GM23338 (cell line): ENCODE measurements around the gene GPR87.

Experiments used
- CREB1 ChIP-seq: fragments of 250-450 bp; sonication (Bioruptor Pico); IDR thresholded peaks from 2 replicates; pipeline ENCODE4 v1.5.0; 2020; ENCODE audit warnings: low read depth, mild to moderate bottlenecking, moderate library complexity
- EZH2 ChIP-seq: fragments of 200-600 bp; sonication (generic); IDR thresholded peaks from one replicate; pipeline ENCODE4 v1.8.0; 2017; ENCODE audit warnings: antibody characterized with exemption, mild to moderate bottlenecking, low read depth; ENCODE audit not compliant: unreplicated experiment
- EZH2phosphoT487 ChIP-seq: fragments of 200-600 bp; sonication (generic); IDR thresholded peaks from one replicate; pipeline ENCODE4 v1.8.1; 2018; ENCODE audit warnings: antibody characterized with exemption; ENCODE audit not compliant: unreplicated experiment
- JUNB ChIP-seq: IDR thresholded peaks from one replicate; pipeline ENCODE4 v1.6.1; 2016; ENCODE audit warnings: antibody characterized with exemption; ENCODE audit not compliant: unreplicated experiment
- NANOG ChIP-seq: IDR thresholded peaks from 2 replicates; pipeline ENCODE4 v1.6.1; 2016; ENCODE audit warnings: antibody characterized with exemption, borderline replicate concordance
- POLR2AphosphoS5 ChIP-seq: IDR thresholded peaks from 2 replicates; pipeline ENCODE4 v1.6.1; 2016; ENCODE audit warnings: antibody characterized with exemption, low read depth
- STAT1 ChIP-seq: IDR thresholded peaks from one replicate; pipeline ENCODE4 v1.6.1; 2016; ENCODE audit warnings: antibody characterized with exemption; ENCODE audit not compliant: unreplicated experiment
- ZNF114 ChIP-seq: fragments of 250-450 bp; sonication (Bioruptor Pico); IDR thresholded peaks from 2 replicates; pipeline ENCODE4 v1.5.0; 2020; ENCODE audit warnings: mild to moderate bottlenecking, moderate library complexity
- ZNF331 ChIP-seq: fragments of 250-450 bp; sonication (Bioruptor Pico); IDR thresholded peaks from 2 replicates; pipeline ENCODE4 v1.5.0; 2020; ENCODE audit warnings: low read depth, mild to moderate bottlenecking, moderate library complexity
- TF ChIP-seq, protein P1 (sequence below), 2 experiments: fragments of 200-600 bp in 1 of 2; sonication (generic) in 1 of 2; conservative IDR thresholded peaks; 2 replicates each; pipeline versions ENCODE4 v1.5.1 to v1.6.1; 2016 to 2017; ENCODE audit warnings: antibody characterized with exemption in 2 of 2, low read depth in 2 of 2, mild to moderate bottlenecking in 2 of 2, moderate library complexity in 1 of 2
- TF ChIP-seq, protein P2 (sequence below): IDR thresholded peaks from 2 replicates; pipeline ENCODE4 v1.6.1; 2016; ENCODE audit warnings: antibody characterized with exemption
- TF ChIP-seq, protein P3 (sequence below): IDR thresholded peaks from one replicate; pipeline ENCODE4 v1.6.1; 2018; ENCODE audit warnings: antibody characterized with exemption; ENCODE audit not compliant: unreplicated experiment
- TF ChIP-seq, protein P4 (sequence below): fragments of 250-450 bp; sonication (Bioruptor Pico); IDR thresholded peaks from 2 replicates; pipeline ENCODE4 v1.5.0; 2020; ENCODE audit warnings: mild to moderate bottlenecking, moderate library complexity

DNA sequence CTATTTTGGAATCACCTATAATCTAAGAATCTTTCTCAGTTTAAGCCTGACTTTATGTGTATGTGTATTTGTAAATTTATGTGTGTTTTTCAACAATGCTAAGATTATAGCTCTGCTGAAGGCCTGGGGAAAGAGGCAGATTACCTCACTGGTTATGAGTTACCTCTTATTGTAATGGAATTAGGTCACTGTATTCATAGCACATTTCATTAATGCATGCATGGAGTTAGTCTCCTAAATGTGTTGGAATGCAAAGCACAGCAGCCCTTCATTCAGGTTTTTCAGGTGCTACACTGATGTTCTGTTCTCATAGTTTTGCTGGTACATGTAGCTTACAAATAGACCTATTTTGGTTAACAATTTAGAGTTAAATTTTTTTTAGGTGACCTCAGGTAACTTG lies 9.5 kb downstream of the GPR87 start:
- TF ChIP-seq, protein P1, sequence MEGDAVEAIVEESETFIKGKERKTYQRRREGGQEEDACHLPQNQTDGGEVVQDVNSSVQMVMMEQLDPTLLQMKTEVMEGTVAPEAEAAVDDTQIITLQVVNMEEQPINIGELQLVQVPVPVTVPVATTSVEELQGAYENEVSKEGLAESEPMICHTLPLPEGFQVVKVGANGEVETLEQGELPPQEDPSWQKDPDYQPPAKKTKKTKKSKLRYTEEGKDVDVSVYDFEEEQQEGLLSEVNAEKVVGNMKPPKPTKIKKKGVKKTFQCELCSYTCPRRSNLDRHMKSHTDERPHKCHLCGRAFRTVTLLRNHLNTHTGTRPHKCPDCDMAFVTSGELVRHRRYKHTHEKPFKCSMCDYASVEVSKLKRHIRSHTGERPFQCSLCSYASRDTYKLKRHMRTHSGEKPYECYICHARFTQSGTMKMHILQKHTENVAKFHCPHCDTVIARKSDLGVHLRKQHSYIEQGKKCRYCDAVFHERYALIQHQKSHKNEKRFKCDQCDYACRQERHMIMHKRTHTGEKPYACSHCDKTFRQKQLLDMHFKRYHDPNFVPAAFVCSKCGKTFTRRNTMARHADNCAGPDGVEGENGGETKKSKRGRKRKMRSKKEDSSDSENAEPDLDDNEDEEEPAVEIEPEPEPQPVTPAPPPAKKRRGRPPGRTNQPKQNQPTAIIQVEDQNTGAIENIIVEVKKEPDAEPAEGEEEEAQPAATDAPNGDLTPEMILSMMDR (conservative IDR thresholded peaks at IDR 0.05; ENCODE audit: low read depth in 2 of 2) = no peak
- no peak for TF ChIP-seq POLR2AphosphoS5
- TF ChIP-seq, protein P2, sequence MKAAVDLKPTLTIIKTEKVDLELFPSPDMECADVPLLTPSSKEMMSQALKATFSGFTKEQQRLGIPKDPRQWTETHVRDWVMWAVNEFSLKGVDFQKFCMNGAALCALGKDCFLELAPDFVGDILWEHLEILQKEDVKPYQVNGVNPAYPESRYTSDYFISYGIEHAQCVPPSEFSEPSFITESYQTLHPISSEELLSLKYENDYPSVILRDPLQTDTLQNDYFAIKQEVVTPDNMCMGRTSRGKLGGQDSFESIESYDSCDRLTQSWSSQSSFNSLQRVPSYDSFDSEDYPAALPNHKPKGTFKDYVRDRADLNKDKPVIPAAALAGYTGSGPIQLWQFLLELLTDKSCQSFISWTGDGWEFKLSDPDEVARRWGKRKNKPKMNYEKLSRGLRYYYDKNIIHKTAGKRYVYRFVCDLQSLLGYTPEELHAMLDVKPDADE = no peak
- TF ChIP-seq, protein P3, sequence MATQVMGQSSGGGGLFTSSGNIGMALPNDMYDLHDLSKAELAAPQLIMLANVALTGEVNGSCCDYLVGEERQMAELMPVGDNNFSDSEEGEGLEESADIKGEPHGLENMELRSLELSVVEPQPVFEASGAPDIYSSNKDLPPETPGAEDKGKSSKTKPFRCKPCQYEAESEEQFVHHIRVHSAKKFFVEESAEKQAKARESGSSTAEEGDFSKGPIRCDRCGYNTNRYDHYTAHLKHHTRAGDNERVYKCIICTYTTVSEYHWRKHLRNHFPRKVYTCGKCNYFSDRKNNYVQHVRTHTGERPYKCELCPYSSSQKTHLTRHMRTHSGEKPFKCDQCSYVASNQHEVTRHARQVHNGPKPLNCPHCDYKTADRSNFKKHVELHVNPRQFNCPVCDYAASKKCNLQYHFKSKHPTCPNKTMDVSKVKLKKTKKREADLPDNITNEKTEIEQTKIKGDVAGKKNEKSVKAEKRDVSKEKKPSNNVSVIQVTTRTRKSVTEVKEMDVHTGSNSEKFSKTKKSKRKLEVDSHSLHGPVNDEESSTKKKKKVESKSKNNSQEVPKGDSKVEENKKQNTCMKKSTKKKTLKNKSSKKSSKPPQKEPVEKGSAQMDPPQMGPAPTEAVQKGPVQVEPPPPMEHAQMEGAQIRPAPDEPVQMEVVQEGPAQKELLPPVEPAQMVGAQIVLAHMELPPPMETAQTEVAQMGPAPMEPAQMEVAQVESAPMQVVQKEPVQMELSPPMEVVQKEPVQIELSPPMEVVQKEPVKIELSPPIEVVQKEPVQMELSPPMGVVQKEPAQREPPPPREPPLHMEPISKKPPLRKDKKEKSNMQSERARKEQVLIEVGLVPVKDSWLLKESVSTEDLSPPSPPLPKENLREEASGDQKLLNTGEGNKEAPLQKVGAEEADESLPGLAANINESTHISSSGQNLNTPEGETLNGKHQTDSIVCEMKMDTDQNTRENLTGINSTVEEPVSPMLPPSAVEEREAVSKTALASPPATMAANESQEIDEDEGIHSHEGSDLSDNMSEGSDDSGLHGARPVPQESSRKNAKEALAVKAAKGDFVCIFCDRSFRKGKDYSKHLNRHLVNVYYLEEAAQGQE = no peak
- TF ChIP-seq EZH2phosphoT487 = no peak
- TF ChIP-seq EZH2 = no peak
- no peak for TF ChIP-seq ZNF114
- no peak for TF ChIP-seq CREB1
- TF ChIP-seq JUNB = no peak
- no peak for TF ChIP-seq NANOG
- TF ChIP-seq STAT1 = no peak
- TF ChIP-seq ZNF331 (CRISPR knock-in tag) = no peak
- TF ChIP-seq, protein P4, sequence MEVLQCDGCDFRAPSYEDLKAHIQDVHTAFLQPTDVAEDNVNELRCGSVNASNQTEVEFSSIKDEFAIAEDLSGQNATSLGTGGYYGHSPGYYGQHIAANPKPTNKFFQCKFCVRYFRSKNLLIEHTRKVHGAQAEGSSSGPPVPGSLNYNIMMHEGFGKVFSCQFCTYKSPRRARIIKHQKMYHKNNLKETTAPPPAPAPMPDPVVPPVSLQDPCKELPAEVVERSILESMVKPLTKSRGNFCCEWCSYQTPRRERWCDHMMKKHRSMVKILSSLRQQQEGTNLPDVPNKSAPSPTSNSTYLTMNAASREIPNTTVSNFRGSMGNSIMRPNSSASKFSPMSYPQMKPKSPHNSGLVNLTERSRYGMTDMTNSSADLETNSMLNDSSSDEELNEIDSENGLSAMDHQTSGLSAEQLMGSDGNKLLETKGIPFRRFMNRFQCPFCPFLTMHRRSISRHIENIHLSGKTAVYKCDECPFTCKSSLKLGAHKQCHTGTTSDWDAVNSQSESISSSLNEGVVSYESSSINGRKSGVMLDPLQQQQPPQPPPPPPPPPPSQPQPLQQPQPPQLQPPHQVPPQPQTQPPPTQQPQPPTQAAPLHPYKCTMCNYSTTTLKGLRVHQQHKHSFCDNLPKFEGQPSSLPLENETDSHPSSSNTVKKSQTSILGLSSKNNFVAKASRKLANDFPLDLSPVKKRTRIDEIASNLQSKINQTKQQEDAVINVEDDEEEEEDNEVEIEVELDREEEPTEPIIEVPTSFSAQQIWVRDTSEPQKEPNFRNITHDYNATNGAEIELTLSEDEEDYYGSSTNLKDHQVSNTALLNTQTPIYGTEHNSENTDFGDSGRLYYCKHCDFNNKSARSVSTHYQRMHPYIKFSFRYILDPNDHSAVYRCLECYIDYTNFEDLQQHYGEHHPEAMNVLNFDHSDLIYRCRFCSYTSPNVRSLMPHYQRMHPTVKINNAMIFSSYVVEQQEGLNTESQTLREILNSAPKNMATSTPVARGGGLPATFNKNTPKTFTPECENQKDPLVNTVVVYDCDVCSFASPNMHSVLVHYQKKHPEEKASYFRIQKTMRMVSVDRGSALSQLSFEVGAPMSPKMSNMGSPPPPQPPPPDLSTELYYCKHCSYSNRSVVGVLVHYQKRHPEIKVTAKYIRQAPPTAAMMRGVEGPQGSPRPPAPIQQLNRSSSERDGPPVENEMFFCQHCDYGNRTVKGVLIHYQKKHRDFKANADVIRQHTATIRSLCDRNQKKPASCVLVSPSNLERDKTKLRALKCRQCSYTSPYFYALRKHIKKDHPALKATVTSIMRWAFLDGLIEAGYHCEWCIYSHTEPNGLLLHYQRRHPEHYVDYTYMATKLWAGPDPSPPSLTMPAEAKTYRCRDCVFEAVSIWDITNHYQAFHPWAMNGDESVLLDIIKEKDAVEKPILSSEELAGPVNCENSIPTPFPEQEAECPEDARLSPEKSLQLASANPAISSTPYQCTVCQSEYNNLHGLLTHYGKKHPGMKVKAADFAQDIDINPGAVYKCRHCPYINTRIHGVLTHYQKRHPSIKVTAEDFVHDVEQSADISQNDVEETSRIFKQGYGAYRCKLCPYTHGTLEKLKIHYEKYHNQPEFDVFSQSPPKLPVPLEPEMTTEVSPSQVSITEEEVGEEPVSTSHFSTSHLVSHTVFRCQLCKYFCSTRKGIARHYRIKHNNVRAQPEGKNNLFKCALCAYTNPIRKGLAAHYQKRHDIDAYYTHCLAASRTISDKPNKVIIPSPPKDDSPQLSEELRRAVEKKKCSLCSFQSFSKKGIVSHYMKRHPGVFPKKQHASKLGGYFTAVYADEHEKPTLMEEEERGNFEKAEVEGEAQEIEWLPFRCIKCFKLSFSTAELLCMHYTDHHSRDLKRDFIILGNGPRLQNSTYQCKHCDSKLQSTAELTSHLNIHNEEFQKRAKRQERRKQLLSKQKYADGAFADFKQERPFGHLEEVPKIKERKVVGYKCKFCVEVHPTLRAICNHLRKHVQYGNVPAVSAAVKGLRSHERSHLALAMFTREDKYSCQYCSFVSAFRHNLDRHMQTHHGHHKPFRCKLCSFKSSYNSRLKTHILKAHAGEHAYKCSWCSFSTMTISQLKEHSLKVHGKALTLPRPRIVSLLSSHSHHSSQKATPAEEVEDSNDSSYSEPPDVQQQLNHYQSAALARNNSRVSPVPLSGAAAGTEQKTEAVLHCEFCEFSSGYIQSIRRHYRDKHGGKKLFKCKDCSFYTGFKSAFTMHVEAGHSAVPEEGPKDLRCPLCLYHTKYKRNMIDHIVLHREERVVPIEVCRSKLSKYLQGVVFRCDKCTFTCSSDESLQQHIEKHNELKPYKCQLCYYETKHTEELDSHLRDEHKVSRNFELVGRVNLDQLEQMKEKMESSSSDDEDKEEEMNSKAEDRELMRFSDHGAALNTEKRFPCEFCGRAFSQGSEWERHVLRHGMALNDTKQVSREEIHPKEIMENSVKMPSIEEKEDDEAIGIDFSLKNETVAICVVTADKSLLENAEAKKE (CRISPR knock-in tag) = no peak
